Ascending aorta (tissue), 2 donors: Measurements from ENCODE around the gene DDX1. TPM values are rescaled to one million over a fixed set of nuclear protein-coding genes. Genes with fewer than 3 reads are reported as not detected.

Experiments
- DNase-seq, 2 donors: peaks; one replicate each; pipeline ENCODE4 v3.0.0-alpha.2; 2019; ENCODE audit warnings: low spot score in 2 of 2
- H3K27ac ChIP-seq, 2 donors: fragments of 200-600 bp; sonication (generic); one replicate each; pipeline ENCODE4 v1.5.1; 2016 to 2017; ENCODE audit warnings: mild to moderate bottlenecking in 1 of 2
- H3K27me3 ChIP-seq: fragments of 200-600 bp; sonication (generic); one replicate; pipeline ENCODE4 v1.5.1; 2017
- H3K36me3 ChIP-seq, 2 donors: fragments of 200-600 bp; sonication (generic); one replicate each; pipeline ENCODE4 v1.5.1; 2016
- H3K4me1 ChIP-seq, 2 donors: fragments of 200-600 bp; sonication (generic); one replicate each; pipeline ENCODE4 v1.5.1; 2016 to 2017; ENCODE audit warnings: mild to moderate bottlenecking in 1 of 2
- H3K4me3 ChIP-seq, 2 donors: fragments of 200-600 bp; sonication (generic); one replicate each; pipeline ENCODE4 v1.5.1; 2016 to 2017; ENCODE audit warnings: mild to moderate bottlenecking in 1 of 2
- H3K9me3 ChIP-seq, 2 donors: fragments of 200-600 bp; sonication (generic); one replicate each; pipeline ENCODE4 v1.5.1; 2016
- CTCF ChIP-seq, 3 experiments: fragments of 200-600 bp in 2 of 3; fragments of 450-650 bp in 1 of 3; sonication (generic) in 2 of 3; IDR thresholded peaks; one replicate each; pipeline ENCODE4 v1.5.1; 2016 to 2019; ENCODE audit warnings: antibody characterized with exemption in 3 of 3, mild to moderate bottlenecking in 1 of 3, moderate library complexity in 1 of 3
- intact Hi-C: fragments of 100-400 bp; cut with DNase I; formaldehyde crosslinking; loops from one replicate; pipeline ENCODE4 v1.15.1; 2023
- total RNA-seq: library from RNA; depleted of rRNA; stranded (reverse); fragments of >200 nt; gene quantifications from one replicate; pipeline ENCODE4 v1.1.0, GENCODE V29; 2016

Gene DDX1
- total RNA-seq, 1 donor from 2014 or later, result 21.5 TPM

GRCh38 chr2:15667809-15668556, 76.3 kb downstream of the DDX1 start:
- H3K4me1 ChIP-seq, result no peaks in the 10 kb centered on the region
- no peak overlapping the region for H3K27ac ChIP-seq
- H3K9me3 ChIP-seq, result no peaks in the 10 kb centered on the region
- intact Hi-C loops, result no loop called here
- no peaks in the 10 kb centered on the region for H3K27me3 ChIP-seq
- no peak overlapping the region for H3K4me3 ChIP-seq
- H3K36me3 ChIP-seq, result no peaks in the 10 kb centered on the region
- no peak for TF ChIP-seq CTCF (IDR thresholded peaks at IDR 0.05)
- no peak for DNase-seq

- intact Hi-C loops, result no loop called here
- no peak overlapping the region for H3K27ac ChIP-seq
- TF ChIP-seq CTCF (IDR thresholded peaks at IDR 0.05), result no peak
- no peak overlapping the region for H3K4me3 ChIP-seq
- DNase-seq, result no peak
- no peaks in the 10 kb centered on the region for H3K9me3 ChIP-seq
- H3K36me3 ChIP-seq, result no peaks in the 10 kb centered on the region
- no peaks in the 10 kb centered on the region for H3K27me3 ChIP-seq
- H3K4me1 ChIP-seq, result no peaks in the 10 kb centered on the region
Measured at GRCh38 chr2:15668611-15669305, 77.1 kb downstream of the DDX1 start.

GRCh38 chr2:15669375-15669910, 77.8 kb downstream of the DDX1 start:
- no peaks in the 10 kb centered on the region for H3K4me1 ChIP-seq
- intact Hi-C loops, result no loop called here
- TF ChIP-seq CTCF (IDR thresholded peaks at IDR 0.05), result no peak
- H3K9me3 ChIP-seq, result no peaks in the 10 kb centered on the region
- no peaks in the 10 kb centered on the region for H3K27me3 ChIP-seq
- no peak overlapping the region for H3K4me3 ChIP-seq
- no peaks in the 10 kb centered on the region for H3K36me3 ChIP-seq
- no peak for DNase-seq
- H3K27ac ChIP-seq, result no peak overlapping the region

GRCh38 chr2:15670469-15670868, 78.8 kb downstream of the DDX1 start:
- no peak for TF ChIP-seq CTCF (IDR thresholded peaks at IDR 0.05)
- H3K36me3 ChIP-seq, result no peaks in the 10 kb centered on the region
- intact Hi-C loops, result no loop called here

GRCh38 chr2:15670981-15671380, 79.3 kb downstream of the DDX1 start:
- no peaks in the 10 kb centered on the region for H3K9me3 ChIP-seq
- no peak for TF ChIP-seq CTCF (IDR thresholded peaks at IDR 0.05)
- DNase-seq, result no peak
- no peaks in the 10 kb centered on the region for H3K27me3 ChIP-seq
- no peak overlapping the region for H3K4me3 ChIP-seq
- no peak overlapping the region for H3K27ac ChIP-seq
- no peaks in the 10 kb centered on the region for H3K36me3 ChIP-seq
- H3K4me1 ChIP-seq, result no peaks in the 10 kb centered on the region
- intact Hi-C loops, result no loop called here

More at GRCh38 chr2:15670469-15670868, 78.8 kb downstream of the DDX1 start:
- DNase-seq, result no peak
- Histone ChIP-seq H3K4me3 (no peak overlapping the region), H3K27ac (no peak overlapping the region), H3K9me3 (no peaks in the 10 kb centered on the region), H3K27me3 (no peaks in the 10 kb centered on the region), H3K4me1 (no peaks in the 10 kb centered on the region)
